ENCODE data around the gene TMF1. TPM values are rescaled to one million over a fixed set of nuclear protein-coding genes. Genes with fewer than 3 reads are reported as not detected.

The TMF1 gene
- polyA plus RNA-seq, 10 donors = 19.1 to 31.6 (median 27.0) TPM

GRCh38 chr3:69016901-69017300 is 35.2 kb downstream of the TMF1 start:
- no peak for DNase-seq

- DNase-seq = no peak
Measured at GRCh38 chr3:69016102-69016501, 36.0 kb downstream of the TMF1 start.

GRCh38 chr3:69014022-69014580 is 38.0 kb downstream of the TMF1 start:
- no peak for DNase-seq

GRCh38 chr3:69013253-69014021 is 38.7 kb downstream of the TMF1 start, which contains the start of gene EOGT:
TSS of gene EOGT (minus strand) at chr3:69013684. CDS start at chr3:69009846, 3,838 bp downstream.
- peak; percentile 81 to 94 (median 85) for DNase-seq

GRCh38 chr3:69012800-69013252 is 39.3 kb downstream of the TMF1 start:
- peak; percentile 34 to 81 (median 67) for DNase-seq

- DNase-seq = peak in 2 of 3 donors; percentile 36 to 69
Measured at GRCh38 chr3:69012100-69012799, 39.9 kb downstream of the TMF1 start.

GRCh38 chr3:69011096-69011730 is 40.9 kb downstream of the TMF1 start:
- no peak for DNase-seq

- DNase-seq = peak; percentile 38 to 55 (median 48)
Measured at GRCh38 chr3:69009559-69010410, 42.3 kb downstream of the TMF1 start.

- no peak for DNase-seq
Measured at GRCh38 chr3:69008980-69009379, 43.2 kb downstream of the TMF1 start.

- DNase-seq = no peak
Measured at GRCh38 chr3:69005791-69006482, 46.2 kb downstream of the TMF1 start.

- peak in 1 of 3 donors; percentile 49 for DNase-seq
Measured at GRCh38 chr3:69005071-69005790, 46.9 kb downstream of the TMF1 start.

- no peak for DNase-seq
Measured at GRCh38 chr3:69004138-69004537, 48.0 kb downstream of the TMF1 start.

- DNase-seq = no peak
Measured at GRCh38 chr3:68999605-69000004, 52.5 kb downstream of the TMF1 start.

GRCh38 chr3:68999158-68999557 is 53.0 kb downstream of the TMF1 start:
- DNase-seq = no peak

GRCh38 chr3:68997887-68998286 is 54.2 kb downstream of the TMF1 start:
- no peak for DNase-seq

GRCh38 chr3:68996356-68996995 is 55.7 kb downstream of the TMF1 start:
- DNase-seq = no peak

- DNase-seq = no peak
Measured at GRCh38 chr3:68988740-68989139, 63.4 kb downstream of the TMF1 start.

- no peak for DNase-seq
Measured at GRCh38 chr3:68987322-68987721, 64.8 kb downstream of the TMF1 start.

- DNase-seq = no peak
Measured at GRCh38 chr3:68986496-68987208, 65.5 kb downstream of the TMF1 start.

Data from muscle of back (tissue), 11 donors.